ENCODE measurements around the gene HSPB6.

Gene HSPB6

GRCh38 chr19:35768082-35768421 is 11.2 kb upstream of the HSPB6 start:
- TF ChIP-seq ZNF274 (IDR thresholded peaks at IDR 0.05; ENCODE audit: low read depth, low read length), result no peak
- TF ChIP-seq SUZ12 (IDR thresholded peaks at IDR 0.05; ENCODE audit: extremely low read depth, insufficient read depth, insufficient read length), result no peak
- no peak for TF ChIP-seq YY1 (IDR thresholded peaks at IDR 0.05; ENCODE audit: insufficient read depth, insufficient read length)
- Histone ChIP-seq H3K4me3 (ENCODE audit: insufficient read length, low read depth) (no peak overlapping the region), H3K4me1 (ENCODE audit: insufficient read depth, insufficient read length) (peaks cover 6% of the 10 kb centered on the region), H3K27me3 (ENCODE audit: insufficient read depth, insufficient read length) (no peaks in the 10 kb centered on the region), H3K9ac (ENCODE audit: insufficient read length, low read depth) (peak overlapping the region; percentile 32), H3K36me3 (ENCODE audit: insufficient read depth, insufficient read length, low read length) (peaks cover 28% of the 10 kb centered on the region), H3K9me3 (ENCODE audit: insufficient read depth, low read length) (no peaks in the 10 kb centered on the region)
- DNase-seq (ENCODE audit: low read depth, low spot score), result no peak

DNA sequence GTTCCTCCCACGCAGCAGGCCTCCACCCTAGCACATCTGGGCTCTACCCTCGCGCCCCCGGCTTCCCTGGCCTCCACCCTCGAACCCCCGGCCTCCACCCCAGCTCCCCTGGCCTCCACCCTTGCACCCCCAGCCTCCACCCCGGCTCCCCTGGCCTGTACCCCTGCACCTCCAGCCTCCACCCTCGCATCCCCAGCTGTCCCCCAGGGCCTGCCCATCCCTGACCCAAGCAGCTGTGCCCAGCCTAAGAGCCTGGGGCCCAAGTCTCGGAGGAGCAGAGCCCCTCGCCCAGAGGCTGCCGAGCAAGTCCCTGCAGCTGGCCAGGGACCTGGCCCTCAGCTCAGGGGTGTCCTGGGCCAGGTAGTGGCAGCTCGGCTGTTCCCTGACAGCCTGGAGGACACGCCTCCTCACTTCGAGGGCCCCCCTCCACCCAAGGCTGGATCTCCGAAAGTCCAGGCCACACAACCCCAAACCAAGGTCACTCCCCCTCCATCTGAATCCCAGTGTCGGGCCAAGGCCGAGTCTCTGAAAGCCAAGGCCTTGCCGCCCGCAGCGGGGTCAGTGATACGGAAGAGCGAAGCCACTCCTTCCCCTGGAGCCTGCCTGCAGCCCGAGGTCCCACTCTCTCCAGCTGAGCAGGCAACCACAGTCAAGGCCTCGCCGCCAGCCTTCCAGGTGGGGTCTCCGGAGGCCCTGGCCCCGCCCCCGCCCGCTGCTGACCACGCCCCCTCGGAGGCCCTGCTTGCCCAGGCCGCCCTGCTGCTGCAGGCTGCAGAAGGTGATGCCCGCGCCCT is 10.7 kb upstream of the HSPB6 start:
- H3K9ac ChIP-seq (ENCODE audit: insufficient read length, low read depth), result peak overlapping the region; percentile 56
- H3K36me3 ChIP-seq (ENCODE audit: insufficient read depth, insufficient read length, low read length), result peaks cover 31% of the 10 kb centered on the region
- no peak overlapping the region for H3K4me3 ChIP-seq (ENCODE audit: insufficient read length, low read depth)
- H3K9me3 ChIP-seq (ENCODE audit: insufficient read depth, low read length), result no peaks in the 10 kb centered on the region
- TF ChIP-seq SUZ12 (IDR thresholded peaks at IDR 0.05; ENCODE audit: extremely low read depth, insufficient read depth, insufficient read length) (no peak), YY1 (IDR thresholded peaks at IDR 0.05; ENCODE audit: insufficient read depth, insufficient read length) (no peak), ZNF274 (IDR thresholded peaks at IDR 0.05; ENCODE audit: low read depth, low read length) (no peak)
- H3K4me1 ChIP-seq (ENCODE audit: insufficient read depth, insufficient read length), result peaks cover 6% of the 10 kb centered on the region
- no peaks in the 10 kb centered on the region for H3K27me3 ChIP-seq (ENCODE audit: insufficient read depth, insufficient read length)
- no peak for DNase-seq (ENCODE audit: low read depth, low spot score)

DNA sequence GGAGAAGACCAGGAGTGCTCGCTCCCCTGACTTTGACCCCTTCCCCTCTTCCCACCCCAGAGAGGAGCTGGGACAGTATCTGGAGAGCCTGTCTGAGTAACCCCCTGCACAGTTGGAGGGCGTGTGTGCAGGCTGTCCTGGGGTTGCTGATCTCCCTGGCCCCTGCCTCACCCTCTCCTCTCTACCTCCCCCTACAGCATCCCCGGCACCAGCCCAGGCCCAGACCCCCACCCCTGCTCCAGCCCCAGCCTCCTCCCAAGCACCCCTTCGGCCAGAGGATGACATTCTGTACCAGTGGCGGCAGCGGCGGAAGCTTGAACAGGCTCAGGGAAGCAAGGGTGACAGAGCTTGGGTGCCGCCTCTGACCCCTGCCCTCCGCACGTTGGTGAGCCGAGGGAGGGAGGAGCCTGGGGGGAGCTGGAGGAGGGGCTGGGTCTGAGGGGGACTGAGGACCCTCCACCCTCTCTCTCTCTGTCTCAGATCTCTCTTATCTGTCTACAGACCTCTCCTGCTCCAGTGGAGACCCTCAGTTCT is 9.8 kb upstream of the HSPB6 start:
- no peaks in the 10 kb centered on the region for H3K9me3 ChIP-seq (ENCODE audit: insufficient read depth, low read length)
- no peak overlapping the region for H3K4me3 ChIP-seq (ENCODE audit: insufficient read length, low read depth)
- H3K27me3 ChIP-seq (ENCODE audit: insufficient read depth, insufficient read length), result no peaks in the 10 kb centered on the region
- no peak for DNase-seq (ENCODE audit: low read depth, low spot score)
- TF ChIP-seq YY1 (IDR thresholded peaks at IDR 0.05; ENCODE audit: insufficient read depth, insufficient read length) (no peak), SUZ12 (IDR thresholded peaks at IDR 0.05; ENCODE audit: extremely low read depth, insufficient read depth, insufficient read length) (no peak), ZNF274 (IDR thresholded peaks at IDR 0.05; ENCODE audit: low read depth, low read length) (no peak)
- H3K4me1 ChIP-seq (ENCODE audit: insufficient read depth, insufficient read length), result peaks cover 6% of the 10 kb centered on the region
- H3K9ac ChIP-seq (ENCODE audit: insufficient read length, low read depth), result no peak overlapping the region
- peaks cover 39% of the 10 kb centered on the region for H3K36me3 ChIP-seq (ENCODE audit: insufficient read depth, insufficient read length, low read length)

- Histone ChIP-seq H3K27me3 (ENCODE audit: insufficient read depth, insufficient read length) (no peaks in the 10 kb centered on the region), H3K36me3 (ENCODE audit: insufficient read depth, insufficient read length, low read length) (peaks cover 54% of the 10 kb centered on the region), H3K4me1 (ENCODE audit: insufficient read depth, insufficient read length) (peaks cover 8% of the 10 kb centered on the region), H3K9me3 (ENCODE audit: insufficient read depth, low read length) (no peaks in the 10 kb centered on the region), H3K4me3 (ENCODE audit: insufficient read length, low read depth) (no peak overlapping the region), H3K9ac (ENCODE audit: insufficient read length, low read depth) (no peak overlapping the region)
- no peak for DNase-seq (ENCODE audit: low read depth, low spot score)
- TF ChIP-seq SUZ12 (IDR thresholded peaks at IDR 0.05; ENCODE audit: extremely low read depth, insufficient read depth, insufficient read length) (no peak), ZNF274 (IDR thresholded peaks at IDR 0.05; ENCODE audit: low read depth, low read length) (no peak), YY1 (IDR thresholded peaks at IDR 0.05; ENCODE audit: insufficient read depth, insufficient read length) (no peak)
Observed at GRCh38 chr19:35764432-35765315, 7.8 kb upstream of the HSPB6 start.

- no peak for DNase-seq (ENCODE audit: low read depth, low spot score)
- Histone ChIP-seq H3K9me3 (ENCODE audit: insufficient read depth, low read length) (no peaks in the 10 kb centered on the region), H3K4me3 (ENCODE audit: insufficient read length, low read depth) (no peak overlapping the region), H3K9ac (ENCODE audit: insufficient read length, low read depth) (no peak overlapping the region), H3K27me3 (ENCODE audit: insufficient read depth, insufficient read length) (no peaks in the 10 kb centered on the region), H3K36me3 (ENCODE audit: insufficient read depth, insufficient read length, low read length) (peaks cover 50% of the 10 kb centered on the region), H3K4me1 (ENCODE audit: insufficient read depth, insufficient read length) (peaks cover 4% of the 10 kb centered on the region)
- no peak for TF ChIP-seq YY1 (IDR thresholded peaks at IDR 0.05; ENCODE audit: insufficient read depth, insufficient read length)
Observed at GRCh38 chr19:35760711-35761349, 4.0 kb upstream of the HSPB6 start.

- H3K36me3 ChIP-seq (ENCODE audit: insufficient read depth, insufficient read length, low read length), result peaks cover 46% of the 10 kb centered on the region
- H3K4me1 ChIP-seq (ENCODE audit: insufficient read depth, insufficient read length), result peaks cover 4% of the 10 kb centered on the region
- H3K9ac ChIP-seq (ENCODE audit: insufficient read length, low read depth), result no peak overlapping the region
- H3K4me3 ChIP-seq (ENCODE audit: insufficient read length, low read depth), result no peak overlapping the region
- no peak for DNase-seq (ENCODE audit: low read depth, low spot score)
- no peaks in the 10 kb centered on the region for H3K27me3 ChIP-seq (ENCODE audit: insufficient read depth, insufficient read length)
- TF ChIP-seq YY1 (IDR thresholded peaks at IDR 0.05; ENCODE audit: insufficient read depth, insufficient read length) (no peak), SUZ12 (IDR thresholded peaks at IDR 0.05; ENCODE audit: extremely low read depth, insufficient read depth, insufficient read length) (no peak), ZNF274 (IDR thresholded peaks at IDR 0.05; ENCODE audit: low read depth, low read length) (no peak)
- H3K9me3 ChIP-seq (ENCODE audit: insufficient read depth, low read length), result no peaks in the 10 kb centered on the region
Observed at GRCh38 chr19:35759697-35760096, 2.9 kb upstream of the HSPB6 start.
